K562 treated with DMSO at 1 percent for 48 hours (cell line): ENCODE measurements around the gene HRH4. TPM values are rescaled to one million over a fixed set of nuclear protein-coding genes. Genes with fewer than 3 reads are reported as not detected.

Source experiments
- total RNA-seq: library from RNA; unstranded; fragments of 300-600 nt; gene quantifications from 2 replicates; pipeline ENCODE4 v1.2.3, GENCODE V29; 2022; ENCODE audit warnings: low replicate concordance; ENCODE audit errors: extremely low read depth

The HRH4 gene
- not detected in 2 replicates for total RNA-seq

GRCh38 chr18:24460388-24460787 lies at the start of gene HRH4:
Gene HRH4 (plus strand): TSS chr18:24460637. CDS start chr18:24460729, 92 bp downstream.

GRCh38 chr18:24426398-24427294 lies 33.8 kb upstream of the HRH4 start, which contains the start of gene IMPACT:
Gene IMPACT (plus strand): TSS chr18:24426670. CDS start chr18:24426757, 87 bp downstream.

Other genes with a start within 250 kb of the HRH4 start
- gene OSBPL1A, start 62.8 kb upstream of the HRH4 start, total RNA-seq, result not detected in 2 replicates
- gene IMPACT, start 34.0 kb upstream of the HRH4 start, total RNA-seq, result not detected in 2 replicates